H9 (cell line): ENCODE results near the gene LMNTD2. TPM values are rescaled to one million over a fixed set of nuclear protein-coding genes. Genes with fewer than 3 reads are reported as not detected.

ENCODE experiments used
- DNase-seq: peaks from one replicate; pipeline ENCODE4 v3.0.0-alpha.2; 2017
- H2AFZ ChIP-seq: one replicate; pipeline ENCODE4 v1.6.1; 2013; ENCODE audit warnings: mild to moderate bottlenecking, low read length, control low read depth, moderate library complexity
- H2AK5ac ChIP-seq: 2 replicates; pipeline ENCODE4 v1.6.1; 2013; ENCODE audit warnings: low read length, control low read depth, mixed read lengths; ENCODE audit not compliant: insufficient read length
- H2BK120ac ChIP-seq: one replicate; pipeline ENCODE4 v1.6.1; 2013; ENCODE audit warnings: low read depth, mild to moderate bottlenecking, low read length, control low read depth, inconsistent platforms; ENCODE audit not compliant: poor library complexity, severe bottlenecking
- H2BK12ac ChIP-seq: 2 replicates; pipeline ENCODE4 v1.6.1; 2013; ENCODE audit warnings: low read length, control low read depth, mixed read lengths, low read depth; ENCODE audit not compliant: insufficient read length
- H2BK15ac ChIP-seq: 2 replicates; pipeline ENCODE4 v1.6.1; 2013; ENCODE audit warnings: low read depth, low read length, control low read depth
- H2BK20ac ChIP-seq: one replicate; pipeline ENCODE4 v1.6.1; 2013; ENCODE audit warnings: low read depth, mild to moderate bottlenecking, low read length, control low read depth, inconsistent platforms; ENCODE audit not compliant: poor library complexity, severe bottlenecking
- H2BK5ac ChIP-seq: 2 replicates; pipeline ENCODE4 v1.6.1; 2013; ENCODE audit warnings: low read length, control low read depth, mixed read lengths; ENCODE audit not compliant: insufficient read length
- H3K14ac ChIP-seq: 2 replicates; pipeline ENCODE4 v1.6.1; 2013; ENCODE audit warnings: low read length, control low read depth; ENCODE audit not compliant: insufficient read depth
- H3K18ac ChIP-seq: 2 replicates; pipeline ENCODE4 v1.6.1; 2013; ENCODE audit warnings: low read depth, mild to moderate bottlenecking, mixed read lengths, low read length, control low read depth; ENCODE audit not compliant: insufficient read length
- H3K23ac ChIP-seq: 2 replicates; pipeline ENCODE4 v1.6.1; 2013; ENCODE audit warnings: low read length, control low read depth, mixed read lengths, low read depth; ENCODE audit not compliant: insufficient read length
- H3K23me2 ChIP-seq: 2 replicates; pipeline ENCODE4 v1.6.1; 2013; ENCODE audit warnings: low read depth, mild to moderate bottlenecking, mixed read lengths, low read length, control low read depth; ENCODE audit not compliant: insufficient read length, poor library complexity, severe bottlenecking
- H3K27ac ChIP-seq: 2 replicates; pipeline ENCODE4 v1.5.1; 2013; ENCODE audit warnings: low read length, control low read depth, mixed read lengths, low read depth; ENCODE audit not compliant: insufficient read length
- H3K27me3 ChIP-seq: 2 replicates; pipeline ENCODE4 v1.6.1; 2013; ENCODE audit warnings: low read length, control low read depth, inconsistent platforms; ENCODE audit not compliant: insufficient read depth
- H3K4ac ChIP-seq: 2 replicates; pipeline ENCODE4 v1.6.1; 2013; ENCODE audit warnings: low read depth, mild to moderate bottlenecking, control low read depth, inconsistent platforms, low read length, moderate library complexity
- H3K4me1 ChIP-seq: 2 replicates; pipeline ENCODE4 v1.6.1; 2013; ENCODE audit warnings: low read length, control low read depth, inconsistent platforms; ENCODE audit not compliant: insufficient read depth
- H3K4me2 ChIP-seq: 2 replicates; pipeline ENCODE4 v1.6.1; 2013; ENCODE audit warnings: low read length, control low read depth, mixed read lengths; ENCODE audit not compliant: insufficient read length, insufficient read depth
- H3K56ac ChIP-seq: 2 replicates; pipeline ENCODE4 v1.6.1; 2013; ENCODE audit warnings: low read depth, mild to moderate bottlenecking, mixed read lengths, low read length, control low read depth; ENCODE audit not compliant: insufficient read length
- H3K79me1 ChIP-seq: 2 replicates; pipeline ENCODE4 v1.6.1; 2013; ENCODE audit warnings: low read depth, mild to moderate bottlenecking, moderate library complexity, low read length, control low read depth, inconsistent platforms; ENCODE audit not compliant: insufficient read depth, poor library complexity, severe bottlenecking
- H3K79me2 ChIP-seq: 2 replicates; pipeline ENCODE4 v1.6.1; 2013; ENCODE audit warnings: low read length, control low read depth, inconsistent platforms; ENCODE audit not compliant: insufficient read depth
- H3K9ac ChIP-seq: 2 replicates; pipeline ENCODE4 v1.6.1; 2013; ENCODE audit warnings: low read length, control low read depth, mixed read lengths; ENCODE audit not compliant: insufficient read length; ENCODE audit errors: extremely low read depth
- H3K9me3 ChIP-seq: one replicate; pipeline ENCODE4 v1.6.1; 2013; ENCODE audit warnings: low read depth, low read length, inconsistent platforms; ENCODE audit not compliant: control insufficient read depth
- H3T11ph ChIP-seq: one replicate; pipeline ENCODE4 v1.6.1; 2013; ENCODE audit warnings: mild to moderate bottlenecking, low read length, control low read depth, inconsistent platforms
- H4K20me1 ChIP-seq: one replicate; pipeline ENCODE4 v1.6.1; 2013; ENCODE audit not compliant: control insufficient read depth, insufficient read length, insufficient read depth
- H4K5ac ChIP-seq: 2 replicates; pipeline ENCODE4 v1.6.1; 2013; ENCODE audit warnings: low read depth, mild to moderate bottlenecking, mixed read lengths, low read length, control low read depth; ENCODE audit not compliant: insufficient read length
- H4K8ac ChIP-seq: replicated peaks from 2 replicates; pipeline ENCODE4 v1.6.1; 2013; ENCODE audit warnings: low read length, control low read depth, mixed read lengths, low read depth; ENCODE audit not compliant: insufficient read length
- H4K91ac ChIP-seq: 2 replicates; pipeline ENCODE4 v1.6.1; 2013; ENCODE audit warnings: low read depth, mild to moderate bottlenecking, moderate library complexity, mixed read lengths, low read length, control low read depth; ENCODE audit not compliant: insufficient read length
- H3K27ac Mint-ChIP-seq, 3 experiments: 2 replicates in 2 of 3; 3 replicates in 1 of 3; pipeline ENCODE4 v1.8.0; 2020 to 2021; ENCODE audit warnings: mixed read lengths in 3 of 3, mild to moderate bottlenecking in 1 of 3, moderate library complexity in 1 of 3
- H3K27me3 Mint-ChIP-seq: 2 replicates; pipeline ENCODE4 v1.8.0; 2021; ENCODE audit warnings: low read depth, mild to moderate bottlenecking, moderate library complexity, mixed read lengths
- H3K36me3 Mint-ChIP-seq, 3 experiments: 2 replicates in 2 of 3; 3 replicates in 1 of 3; pipeline ENCODE4 v1.8.0; 2020 to 2021; ENCODE audit warnings: low read depth in 3 of 3, mixed read lengths in 3 of 3; ENCODE audit not compliant: insufficient read depth in 1 of 3
- H3K4me1 Mint-ChIP-seq, 2 experiments: 2 replicates each; pipeline ENCODE4 v1.8.0; 2020; ENCODE audit warnings: mixed read lengths in 2 of 2
- H3K4me3 Mint-ChIP-seq, 2 experiments: 2 replicates in 1 of 2; 3 replicates in 1 of 2; pipeline ENCODE4 v1.8.0; 2020 to 2021; ENCODE audit warnings: mild to moderate bottlenecking in 2 of 2, mixed read lengths in 2 of 2, moderate library complexity in 1 of 2
- H3K9me3 Mint-ChIP-seq, 2 experiments: 2 replicates in 1 of 2; 3 replicates in 1 of 2; pipeline ENCODE4 v1.8.0; 2020; ENCODE audit warnings: mild to moderate bottlenecking in 2 of 2, mixed read lengths in 2 of 2, moderate library complexity in 1 of 2
- CTCF ChIP-seq: fragments of 200-600 bp; sonication (generic); conservative IDR thresholded peaks from 3 replicates; pipeline ENCODE4 v1.8.0; 2021; ENCODE audit warnings: antibody characterized with exemption, mild to moderate bottlenecking
- WGBS: extraction: QIAGEN DNeasy Blood & Tissue Kit; methylation state at CpG from one replicate; pipeline ENCODE4 v1.1.7; 2013; ENCODE audit warnings: missing lambda C conversion rate, low lambda C conversion rate, mixed read lengths; ENCODE audit not compliant: insufficient read length; ENCODE audit errors: extremely low coverage; 5-methylcytosine and 5-hydroxymethylcytosine counted together
- total RNA-seq: library from RNA; stranded (reverse); gene quantifications from 2 replicates; pipeline ENCODE4 v1.2.1, GENCODE V29; 2021

LMNTD2 gene
- total RNA-seq, 1 experiment from 2014 or later, result 4.7 TPM

- Mint-ChIP-seq H3K4me1 (peaks cover 23 to 28% of the 10 kb centered on the region in 2 experiments), H3K36me3 (peaks cover 8 to 19% (median 11%) of the 10 kb centered on the region in 3 experiments; a peak in 6 of 7 replicates), H3K9me3 (no peaks in the 10 kb centered on the region), H3K27me3 (peaks cover 14% of the 10 kb centered on the region), H3K4me3 (peak overlapping the region; percentile 86 to 91), H3K27ac (peak overlapping the region; percentile 66 to 81 (median 79); a peak in 5 of 7 replicates)
- no peak overlapping the region for H4K91ac ChIP-seq
- no peak overlapping the region for H3K56ac ChIP-seq
- no peak overlapping the region for H2BK120ac ChIP-seq
- no peaks in the 10 kb centered on the region for H4K20me1 ChIP-seq
- peak overlapping the region; percentile 94 for H3K4me2 ChIP-seq
- H3K23me2 ChIP-seq, result peaks cover 16% of the 10 kb centered on the region
- no peak overlapping the region for H2BK15ac ChIP-seq
- no peak overlapping the region for H3T11ph ChIP-seq
- no peak for DNase-seq
- no peak overlapping the region for H3K27ac ChIP-seq
- TF ChIP-seq CTCF, result no peak
- H2AFZ ChIP-seq, result no peak overlapping the region
- peaks cover 10% of the 10 kb centered on the region for H3K79me1 ChIP-seq
- H3K9me3 ChIP-seq, result no peaks in the 10 kb centered on the region
- H3K18ac ChIP-seq, result peak overlapping the region; percentile 52
- H4K8ac ChIP-seq, result no peak overlapping the region
- peak overlapping the region; percentile 84 for H3K14ac ChIP-seq
- H2BK5ac ChIP-seq, result no peak overlapping the region
- no peak overlapping the region for H2BK12ac ChIP-seq
- H2BK20ac ChIP-seq, result no peak overlapping the region
- H3K23ac ChIP-seq, result peak overlapping the region; percentile 19
- no peak overlapping the region for H2AK5ac ChIP-seq
- H3K9ac ChIP-seq, result peak overlapping the region; percentile 93
- no peaks in the 10 kb centered on the region; the same call in 1 of the 2 replicates for H3K27me3 ChIP-seq
- no peaks in the 10 kb centered on the region for H3K4me1 ChIP-seq
- no peak overlapping the region for H4K5ac ChIP-seq
- peaks cover 42% of the 10 kb centered on the region; the same call in 1 of the 2 replicates for H3K79me2 ChIP-seq
- no CpG with 5 or more reads among the region's 48 CpGs for WGBS
- H3K4ac ChIP-seq, result no peak overlapping the region
These were observed 16.5 kb upstream of the LMNTD2 start for GRCh38 chr11:576811-577610.
